Measurements from ENCODE around the gene FIZ1. TPM values are rescaled to one million over a fixed set of nuclear protein-coding genes. Genes with fewer than 3 reads are reported as not detected.

Gene FIZ1
- total RNA-seq, 2 experiments from 2014 or later, result 15.3 to 16.9 TPM

- H3K27me3 Mint-ChIP-seq, result no peaks in the 10 kb centered on the region
- H3K27ac Mint-ChIP-seq, result peak overlapping the region; percentile 98
- DNase-seq, result no peak
- peaks cover 3% of the 10 kb centered on the region for H3K9me3 Mint-ChIP-seq
- peaks cover 37% of the 10 kb centered on the region for H3K36me3 Mint-ChIP-seq (ENCODE audit: low read depth)
- H3K4me3 Mint-ChIP-seq, result peak overlapping the region; percentile 93
- H3K4me1 Mint-ChIP-seq, result peaks cover 59% of the 10 kb centered on the region
- CTCF ChIA-PET, result interaction anchor here (0.8 to 2.1 kb wide), 7 partner anchors 8 to 138 kb away, joined by 3 to 17 read pairs (median 8); partner anchors contain the start of genes U2AF2 and ZNF784
- POLR2A ChIA-PET, result no interaction called here
Measured at GRCh38 chr19:55642153-55643002, 43.1 kb upstream of the FIZ1 start.

DNA sequence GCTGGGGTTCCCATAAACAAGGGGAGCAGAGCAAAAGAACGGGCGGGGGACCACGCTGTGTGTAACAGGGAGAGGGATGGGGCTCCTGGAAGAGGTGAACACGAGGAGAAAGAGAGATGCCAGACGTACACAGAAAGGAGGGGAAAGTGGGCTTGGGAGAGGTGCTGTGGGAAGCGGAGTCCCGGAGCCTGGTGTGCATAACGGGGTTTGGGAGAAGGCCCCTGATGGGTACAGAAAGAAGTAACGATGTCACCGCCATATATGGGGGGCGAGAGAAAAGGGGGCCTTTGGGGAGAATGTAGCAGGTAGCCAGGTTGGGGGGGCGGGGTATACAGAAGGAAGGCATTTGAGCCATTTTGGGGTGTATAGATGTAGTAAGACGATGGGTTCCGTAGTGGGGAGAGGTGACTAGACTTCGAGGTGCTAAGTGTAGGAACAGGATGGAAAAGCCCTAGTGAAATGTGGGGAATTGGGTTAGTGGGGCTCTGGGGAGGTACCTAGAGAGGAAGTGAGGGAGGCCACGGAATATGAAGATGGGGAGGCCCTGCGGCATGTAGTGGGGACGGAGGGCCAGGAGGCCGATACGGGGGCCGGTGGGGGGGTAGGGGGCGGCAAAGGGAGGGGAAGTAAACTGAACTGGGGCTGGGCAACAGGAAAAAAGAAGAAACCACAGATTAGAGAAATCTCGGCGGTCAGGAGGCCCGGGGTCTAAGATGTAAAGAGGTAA lies 42.3 kb upstream of the FIZ1 start:
- POLR2A ChIA-PET, result no interaction called here

DNA sequence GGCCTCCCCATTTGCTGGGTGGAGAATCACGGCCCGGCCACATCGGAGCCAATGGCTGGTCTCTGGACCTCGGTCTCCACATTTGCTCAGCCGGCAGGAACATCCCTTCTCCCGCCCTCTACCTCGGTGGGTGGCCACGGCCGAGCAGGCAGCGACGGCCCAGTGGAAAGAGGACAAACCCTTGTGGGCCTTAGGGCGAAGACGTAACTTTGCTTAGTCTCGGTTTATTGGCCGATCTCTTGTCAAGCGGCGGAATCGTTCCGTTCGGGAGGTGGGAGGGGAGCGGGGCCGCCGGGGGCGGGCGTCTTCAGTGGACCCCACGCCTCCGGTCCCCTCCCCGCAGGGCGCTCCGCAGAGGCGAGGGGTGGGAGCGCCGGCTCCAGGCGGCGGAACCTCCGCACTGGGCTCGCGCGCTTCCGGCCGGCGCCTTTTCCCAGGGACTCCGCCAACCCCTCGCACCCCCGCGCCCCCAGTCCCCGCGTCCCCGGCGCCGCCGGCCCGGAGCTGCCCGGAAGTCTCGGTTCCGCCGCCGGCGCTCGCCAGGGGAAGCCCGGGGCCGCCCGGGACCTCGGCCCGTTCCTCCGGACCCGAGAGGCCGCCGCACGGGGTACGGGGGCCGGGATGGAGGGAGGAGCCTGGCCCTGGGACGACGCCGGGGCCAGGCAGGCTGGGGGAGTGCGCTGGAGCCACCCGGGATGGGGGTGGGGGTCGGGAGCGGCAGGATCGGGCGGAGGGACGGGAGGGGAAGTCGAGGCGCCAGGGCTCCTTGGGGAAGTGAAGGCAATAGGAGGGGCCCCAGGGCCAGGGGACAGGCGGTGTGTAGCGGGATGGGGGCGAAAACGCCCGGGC lies 41.5 kb upstream of the FIZ1 start, which contains the start of gene ZNF580:
ZNF580 (plus strand) TSS at position 426 of the 849 bp plus-strand sequence. CDS start 1,507 bp downstream, outside the sequence.
- Mint-ChIP-seq H3K9me3 (peaks cover 3% of the 10 kb centered on the region), H3K27me3 (no peaks in the 10 kb centered on the region), H3K4me1 (peaks cover 67% of the 10 kb centered on the region), H3K36me3 (ENCODE audit: low read depth) (peaks cover 41% of the 10 kb centered on the region), H3K27ac (peak within 1 kb of the TSS; percentile 95), H3K4me3 (peak within 1 kb of the TSS; percentile 93)
- DNase-seq, result peak; percentile 50
- ChIA-PET POLR2A (no interaction called here), CTCF (interaction anchor here (0.9 to 2.1 kb wide), 10 partner anchors 8 to 137 kb away, joined by 3 to 8 read pairs (median 6); partner anchors contain the start of genes U2AF2 and ZNF865)

More for the DNA sequence above, 42.3 kb upstream of the FIZ1 start:
- Mint-ChIP-seq H3K4me3 (peak overlapping the region; percentile 93), H3K27me3 (no peaks in the 10 kb centered on the region), H3K36me3 (ENCODE audit: low read depth) (peaks cover 33% of the 10 kb centered on the region), H3K9me3 (peaks cover 3% of the 10 kb centered on the region), H3K27ac (peak overlapping the region; percentile 95), H3K4me1 (peaks cover 59% of the 10 kb centered on the region)
- DNase-seq, result peak; percentile 27
- CTCF ChIA-PET, result interaction anchor here (1.0 to 2.1 kb wide), 6 partner anchors 9 to 16 kb away, joined by 3 to 17 read pairs (median 9); partner anchors contain the start of genes U2AF2 and ZNF784

DNA sequence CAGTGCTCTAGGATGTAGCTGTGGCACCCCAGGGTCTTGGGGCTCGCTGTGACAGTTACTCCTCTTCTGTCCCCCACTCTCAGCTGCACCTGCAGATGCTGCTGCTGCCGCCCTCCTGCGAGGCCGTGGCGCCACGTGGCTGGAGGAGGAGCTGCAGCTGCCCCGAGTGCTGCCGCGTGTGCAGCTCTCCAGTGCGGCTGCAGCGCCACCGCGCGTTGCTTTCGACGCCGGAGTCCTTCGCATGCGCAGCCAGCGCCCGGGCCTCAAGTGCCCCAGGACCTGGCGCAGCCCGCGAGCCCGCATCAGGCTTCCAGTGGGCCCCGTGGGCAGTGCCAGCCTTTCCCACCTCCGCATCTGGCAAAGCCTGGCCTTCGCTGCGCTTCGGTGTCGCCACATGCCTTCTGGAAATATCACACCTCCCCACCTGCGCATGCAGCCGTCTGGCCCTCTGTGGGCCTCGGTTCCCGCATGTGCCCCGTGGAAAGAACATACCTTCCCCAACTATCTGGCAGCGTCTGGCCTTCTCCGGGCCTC lies 40.8 kb upstream of the FIZ1 start:
- Mint-ChIP-seq H3K9me3 (peaks cover 3% of the 10 kb centered on the region), H3K27me3 (no peaks in the 10 kb centered on the region), H3K36me3 (ENCODE audit: low read depth) (peaks cover 42% of the 10 kb centered on the region), H3K4me3 (peak overlapping the region; percentile 72), H3K4me1 (peaks cover 67% of the 10 kb centered on the region), H3K27ac (peak overlapping the region; percentile 86)
- peak; percentile 73 for DNase-seq
- ChIA-PET CTCF (interaction anchor here (0.8 to 2.1 kb wide), 13 partner anchors 9 to 136 kb away, joined by 3 to 10 read pairs (median 5); partner anchors contain the start of genes U2AF2, ZNF784 and ZNF865), POLR2A (no interaction called here)

- CTCF ChIA-PET, result interaction anchor here (0.6 to 2.7 kb wide), 10 partner anchors 8 to 170 kb away, joined by 3 to 10 read pairs (median 6); partner anchors contain the start of genes U2AF2 and ZNF784
- peak overlapping the region; percentile 78 for H3K27ac Mint-ChIP-seq
- peaks cover 67% of the 10 kb centered on the region for H3K4me1 Mint-ChIP-seq
- POLR2A ChIA-PET, result interaction anchor here (0.7 kb wide), 1 partner anchor 486 kb away, joined by 4 read pairs; no protein-coding TSS in a partner anchor
- DNase-seq, result peak; percentile 70
- H3K9me3 Mint-ChIP-seq, result peaks cover 3% of the 10 kb centered on the region
- no peaks in the 10 kb centered on the region for H3K27me3 Mint-ChIP-seq
- H3K4me3 Mint-ChIP-seq, result no peak overlapping the region
- H3K36me3 Mint-ChIP-seq (ENCODE audit: low read depth), result peaks cover 46% of the 10 kb centered on the region
Measured at GRCh38 chr19:55638864-55639359, 39.6 kb upstream of the FIZ1 start.

- Mint-ChIP-seq H3K4me3 (no peak overlapping the region), H3K27me3 (no peaks in the 10 kb centered on the region), H3K4me1 (peaks cover 64% of the 10 kb centered on the region), H3K36me3 (ENCODE audit: low read depth) (peaks cover 40% of the 10 kb centered on the region), H3K9me3 (peaks cover 3% of the 10 kb centered on the region), H3K27ac (no peak overlapping the region)
- DNase-seq, result no peak
- CTCF ChIA-PET, result interaction anchor here (1.3 to 2.9 kb wide), 6 partner anchors 10 to 133 kb away, joined by 3 to 16 read pairs (median 5); partner anchors contain the start of genes ZNF784 and ZNF865
- POLR2A ChIA-PET, result no interaction called here
Measured at GRCh38 chr19:55637534-55637933, 38.2 kb upstream of the FIZ1 start.

GRCh38 chr19:55636723-55637122 lies 37.4 kb upstream of the FIZ1 start:
- ChIA-PET CTCF (interaction anchor here (1.3 to 2.9 kb wide), 5 partner anchors 10 to 133 kb away, joined by 3 to 16 read pairs (median 4); partner anchors contain the start of gene ZNF865), POLR2A (no interaction called here)
- Mint-ChIP-seq H3K36me3 (ENCODE audit: low read depth) (peaks cover 38% of the 10 kb centered on the region), H3K4me3 (no peak overlapping the region), H3K4me1 (peaks cover 67% of the 10 kb centered on the region), H3K27ac (peak overlapping the region; percentile 100), H3K27me3 (no peaks in the 10 kb centered on the region), H3K9me3 (peaks cover 3% of the 10 kb centered on the region)
- no peak for DNase-seq

DNA sequence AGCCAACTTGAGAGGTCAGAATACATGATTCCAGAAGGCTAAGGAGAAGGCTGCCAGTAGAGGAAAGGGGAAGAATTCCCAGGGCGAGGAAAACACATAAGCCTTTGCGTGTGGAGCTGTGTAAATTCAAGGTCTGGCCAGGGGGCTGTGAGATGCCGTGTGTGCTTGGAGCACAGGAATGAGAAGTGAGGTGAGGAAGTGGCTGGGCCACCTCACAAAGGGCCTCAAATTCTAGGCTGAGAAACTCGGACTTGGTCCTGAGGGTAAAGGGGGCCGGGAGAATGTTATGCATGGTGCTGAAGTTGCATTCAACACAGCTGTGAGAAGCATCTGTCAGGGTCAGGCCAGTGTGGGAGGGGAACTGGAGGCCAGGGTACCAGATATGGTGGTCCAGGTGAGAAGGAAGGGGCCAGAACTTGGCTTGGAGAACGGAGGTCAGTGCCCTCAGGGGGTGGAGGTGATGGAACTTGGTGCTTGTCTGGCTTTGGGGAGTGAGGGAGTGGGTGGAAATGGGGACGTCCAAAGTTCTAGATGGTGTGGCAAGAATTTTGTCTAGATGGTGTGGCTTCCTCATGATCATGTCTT lies 36.6 kb upstream of the FIZ1 start:
- Mint-ChIP-seq H3K9me3 (peaks cover 3% of the 10 kb centered on the region), H3K27ac (peak overlapping the region; percentile 100), H3K4me1 (peaks cover 68% of the 10 kb centered on the region), H3K27me3 (no peaks in the 10 kb centered on the region), H3K36me3 (ENCODE audit: low read depth) (peaks cover 33% of the 10 kb centered on the region), H3K4me3 (peak overlapping the region; percentile 99)
- POLR2A ChIA-PET, result no interaction called here
- CTCF ChIA-PET, result interaction anchor here (1.6 to 2.9 kb wide), 2 partner anchors 11 to 18 kb away, joined by 4 to 16 read pairs; no protein-coding TSS in a partner anchor
- DNase-seq, result no peak

DNA sequence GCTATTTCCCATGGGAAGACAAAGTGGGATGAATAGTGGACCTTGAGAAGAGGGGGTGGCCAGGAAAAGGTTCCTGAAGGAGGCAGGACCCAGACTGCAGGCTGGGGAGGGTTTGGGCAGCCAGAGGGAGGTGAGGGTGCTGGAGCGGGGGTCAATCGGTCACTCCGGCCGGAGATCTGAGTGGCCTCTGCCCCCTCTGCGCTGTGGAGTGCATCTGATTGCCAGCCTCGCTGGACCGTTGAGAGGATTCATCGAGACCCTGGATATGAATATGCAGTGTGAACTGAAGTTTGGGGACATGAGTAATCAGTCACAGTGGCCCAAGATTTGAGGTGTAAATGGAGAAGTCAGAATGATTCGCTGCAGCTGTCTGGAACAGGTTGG lies 36.0 kb upstream of the FIZ1 start:
- CTCF ChIA-PET, result interaction anchor here (1.0 to 3.0 kb wide), 5 partner anchors 7 to 19 kb away, joined by 3 to 17 read pairs (median 5); partner anchors contain the start of gene ZNF784
- Mint-ChIP-seq H3K36me3 (ENCODE audit: low read depth) (peaks cover 33% of the 10 kb centered on the region), H3K4me1 (peaks cover 65% of the 10 kb centered on the region), H3K27ac (peak overlapping the region; percentile 100), H3K4me3 (peak overlapping the region; percentile 99), H3K9me3 (peaks cover 3% of the 10 kb centered on the region), H3K27me3 (no peaks in the 10 kb centered on the region)
- POLR2A ChIA-PET, result no interaction called here
- no peak for DNase-seq

DNA sequence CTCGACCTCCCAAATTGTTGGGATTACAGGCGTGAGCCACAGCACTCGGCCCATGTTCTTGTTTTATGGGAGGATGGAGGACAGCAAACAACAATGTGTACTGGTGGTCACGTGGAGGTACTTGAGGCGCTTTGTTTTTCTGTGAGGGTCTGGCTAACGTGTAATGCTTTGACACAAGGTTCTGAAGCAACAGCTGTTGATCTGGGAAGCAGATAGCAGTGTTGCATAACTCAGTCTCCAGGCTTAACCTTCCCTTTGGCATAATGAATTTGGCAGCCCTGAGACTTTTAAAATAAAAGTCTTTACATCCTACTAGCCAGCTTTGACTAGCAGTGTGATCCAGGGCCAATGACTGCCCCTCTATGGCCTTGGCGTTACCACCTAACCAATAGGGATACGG lies 34.5 kb upstream of the FIZ1 start:
- H3K27ac Mint-ChIP-seq, result no peak overlapping the region
- peaks cover 3% of the 10 kb centered on the region for H3K27me3 Mint-ChIP-seq
- no peaks in the 10 kb centered on the region for H3K9me3 Mint-ChIP-seq
- peaks cover 30% of the 10 kb centered on the region for H3K36me3 Mint-ChIP-seq (ENCODE audit: low read depth)
- no peak for DNase-seq
- CTCF ChIA-PET, result interaction anchor here (3.0 to 4.5 kb wide), 5 partner anchors 10 to 130 kb away, joined by 12 to 36 read pairs (median 17); partner anchors contain the start of genes CCDC106, U2AF2, ZNF784 and ZNF865
- no peak overlapping the region for H3K4me3 Mint-ChIP-seq
- H3K4me1 Mint-ChIP-seq, result peaks cover 54% of the 10 kb centered on the region
- POLR2A ChIA-PET, result no interaction called here

DNA sequence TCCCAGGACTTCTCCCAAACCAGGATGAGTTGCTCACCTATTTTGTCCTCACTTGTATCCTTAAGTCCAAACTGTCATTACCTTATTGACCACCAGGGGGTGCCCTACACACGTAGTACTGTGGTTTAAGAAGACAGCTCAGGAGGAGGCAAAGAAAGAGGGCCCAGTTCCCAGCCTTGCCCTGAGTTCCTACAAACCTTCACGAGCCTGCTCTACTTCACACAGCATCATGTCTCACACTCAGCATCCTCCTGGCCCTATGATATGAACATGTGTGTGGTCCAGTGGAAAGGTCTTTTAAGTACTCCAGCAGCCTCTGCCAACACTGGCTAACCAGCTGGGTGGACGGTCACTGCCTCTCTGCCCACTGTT lies 33.1 kb upstream of the FIZ1 start:
- H3K4me1 Mint-ChIP-seq, result peaks cover 49% of the 10 kb centered on the region
- ChIA-PET POLR2A (no interaction called here), CTCF (interaction anchor here (0.6 to 4.5 kb wide), 23 partner anchors 8 to 1402 kb away, joined by 3 to 36 read pairs (median 4); partner anchors contain the start of genes CCDC106, FIZ1, NAT14 and U2AF2)
- no peak overlapping the region for H3K4me3 Mint-ChIP-seq
- peak overlapping the region; percentile 33 for H3K27ac Mint-ChIP-seq
- DNase-seq, result peak; percentile 95
- H3K36me3 Mint-ChIP-seq (ENCODE audit: low read depth), result peaks cover 21% of the 10 kb centered on the region
- no peaks in the 10 kb centered on the region for H3K9me3 Mint-ChIP-seq
- peaks cover 10% of the 10 kb centered on the region for H3K27me3 Mint-ChIP-seq
